Measurements from ENCODE around the gene TFB1M.

The TFB1M gene

DNA sequence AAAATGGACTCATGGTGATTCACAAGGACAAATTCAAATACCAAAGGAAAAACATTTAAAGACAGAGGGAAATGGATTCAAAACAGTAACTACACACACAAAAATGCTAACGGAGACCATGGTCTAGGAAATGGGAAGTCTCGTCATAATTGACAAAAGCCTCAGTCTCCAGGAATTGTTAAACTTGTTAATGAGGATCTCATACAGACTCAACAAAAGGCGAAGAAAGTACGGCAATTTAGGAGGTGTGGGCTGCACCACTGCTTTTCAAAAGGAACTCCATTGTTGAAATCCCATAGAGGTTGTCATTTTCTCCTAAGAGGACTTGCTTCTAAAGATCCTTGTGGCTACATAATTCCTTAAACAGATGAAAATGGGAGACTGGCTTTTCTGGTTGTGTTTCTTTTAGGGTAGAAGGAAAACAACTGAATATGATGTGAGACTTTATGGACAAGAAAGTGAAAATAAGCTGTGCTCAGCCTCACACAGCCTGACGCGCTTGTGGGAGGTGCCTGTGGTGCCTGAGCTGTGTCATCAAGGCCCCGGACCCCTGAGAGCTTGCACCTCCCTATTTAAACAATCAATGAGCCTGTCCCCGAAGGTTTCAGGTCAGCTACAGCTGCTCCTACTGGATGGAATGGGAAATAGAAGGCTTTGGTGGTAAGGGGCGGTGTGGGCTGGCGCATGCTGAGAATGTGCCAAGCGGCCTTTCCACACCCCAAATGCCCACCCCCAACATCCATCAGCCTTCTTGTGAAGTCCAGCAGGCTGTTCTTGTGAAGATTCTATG, 53.0 kb downstream of the TFB1M start:
- no peak for DNase-seq (ENCODE audit: low read depth)
- H3K4me3 ChIP-seq (ENCODE audit: low read depth, low read length): no peak overlapping the region
- TF ChIP-seq, protein P1, sequence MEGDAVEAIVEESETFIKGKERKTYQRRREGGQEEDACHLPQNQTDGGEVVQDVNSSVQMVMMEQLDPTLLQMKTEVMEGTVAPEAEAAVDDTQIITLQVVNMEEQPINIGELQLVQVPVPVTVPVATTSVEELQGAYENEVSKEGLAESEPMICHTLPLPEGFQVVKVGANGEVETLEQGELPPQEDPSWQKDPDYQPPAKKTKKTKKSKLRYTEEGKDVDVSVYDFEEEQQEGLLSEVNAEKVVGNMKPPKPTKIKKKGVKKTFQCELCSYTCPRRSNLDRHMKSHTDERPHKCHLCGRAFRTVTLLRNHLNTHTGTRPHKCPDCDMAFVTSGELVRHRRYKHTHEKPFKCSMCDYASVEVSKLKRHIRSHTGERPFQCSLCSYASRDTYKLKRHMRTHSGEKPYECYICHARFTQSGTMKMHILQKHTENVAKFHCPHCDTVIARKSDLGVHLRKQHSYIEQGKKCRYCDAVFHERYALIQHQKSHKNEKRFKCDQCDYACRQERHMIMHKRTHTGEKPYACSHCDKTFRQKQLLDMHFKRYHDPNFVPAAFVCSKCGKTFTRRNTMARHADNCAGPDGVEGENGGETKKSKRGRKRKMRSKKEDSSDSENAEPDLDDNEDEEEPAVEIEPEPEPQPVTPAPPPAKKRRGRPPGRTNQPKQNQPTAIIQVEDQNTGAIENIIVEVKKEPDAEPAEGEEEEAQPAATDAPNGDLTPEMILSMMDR (IDR thresholded peaks at IDR 0.05; ENCODE audit: low read depth, low read length): no peak
- TF ChIP-seq, protein P2, sequence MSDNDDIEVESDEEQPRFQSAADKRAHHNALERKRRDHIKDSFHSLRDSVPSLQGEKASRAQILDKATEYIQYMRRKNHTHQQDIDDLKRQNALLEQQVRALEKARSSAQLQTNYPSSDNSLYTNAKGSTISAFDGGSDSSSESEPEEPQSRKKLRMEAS (IDR thresholded peaks at IDR 0.05; ENCODE audit: low read depth, low read length): no peak
- TF ChIP-seq POLR2A (IDR thresholded peaks at IDR 0.05; ENCODE audit: extremely low read depth, insufficient read length): no peak
- no peak for TF ChIP-seq MYC (IDR thresholded peaks at IDR 0.05; ENCODE audit: low read depth, low read length)

DNA sequence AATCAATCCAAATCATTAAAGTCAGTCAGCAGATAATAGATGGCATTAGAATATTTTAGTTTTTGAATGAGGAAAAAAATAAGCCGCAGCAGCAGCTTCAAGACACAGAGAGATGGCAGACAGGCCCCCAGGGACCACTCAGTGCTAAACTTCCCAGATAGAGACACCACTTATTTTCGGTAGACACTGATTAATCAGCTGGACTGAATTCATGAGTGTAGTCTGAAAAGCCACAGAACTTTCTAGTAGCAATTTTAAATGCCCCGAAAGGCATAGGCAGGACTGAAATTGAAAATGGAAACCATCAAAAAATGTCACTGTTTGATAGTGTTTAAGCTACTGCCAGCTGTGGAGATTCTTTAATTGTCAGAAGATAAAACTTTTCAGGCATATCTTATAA, 53.6 kb downstream of the TFB1M start:
- TF ChIP-seq, protein P1 (IDR thresholded peaks at IDR 0.05; ENCODE audit: low read depth, low read length): no peak
- no peak for DNase-seq (ENCODE audit: low read depth)
- H3K4me3 ChIP-seq (ENCODE audit: low read depth, low read length): no peak overlapping the region

DNA sequence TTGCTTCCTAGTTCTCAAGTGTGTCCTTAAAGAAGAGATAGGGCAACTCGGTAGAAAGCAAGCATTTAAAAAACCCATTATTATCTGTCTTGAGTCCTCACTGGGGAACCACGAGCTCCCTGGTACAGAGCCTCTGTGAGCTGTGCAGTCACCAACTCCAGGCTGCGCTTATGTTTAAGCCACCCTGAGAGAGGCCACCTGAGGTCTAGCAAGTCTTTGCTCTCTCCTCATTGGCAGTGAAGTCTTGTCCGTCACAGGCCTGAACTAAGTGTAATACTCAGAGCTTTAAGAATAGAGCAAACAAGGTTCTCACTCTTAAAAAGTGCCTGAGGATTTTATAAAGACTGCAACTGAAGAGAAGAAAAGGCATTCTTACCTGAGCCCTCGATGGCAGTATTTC, 54.4 kb downstream of the TFB1M start:
- no peak for TF ChIP-seq POLR2A (IDR thresholded peaks at IDR 0.05; ENCODE audit: extremely low read depth, insufficient read length)
- TF ChIP-seq, protein P1 (IDR thresholded peaks at IDR 0.05; ENCODE audit: low read depth, low read length): no peak
- TF ChIP-seq MYC (IDR thresholded peaks at IDR 0.05; ENCODE audit: low read depth, low read length): no peak
- TF ChIP-seq, protein P2 (IDR thresholded peaks at IDR 0.05; ENCODE audit: low read depth, low read length): no peak
- no peak overlapping the region for H3K4me3 ChIP-seq (ENCODE audit: low read depth, low read length)
- no peak for DNase-seq (ENCODE audit: low read depth)

DNA sequence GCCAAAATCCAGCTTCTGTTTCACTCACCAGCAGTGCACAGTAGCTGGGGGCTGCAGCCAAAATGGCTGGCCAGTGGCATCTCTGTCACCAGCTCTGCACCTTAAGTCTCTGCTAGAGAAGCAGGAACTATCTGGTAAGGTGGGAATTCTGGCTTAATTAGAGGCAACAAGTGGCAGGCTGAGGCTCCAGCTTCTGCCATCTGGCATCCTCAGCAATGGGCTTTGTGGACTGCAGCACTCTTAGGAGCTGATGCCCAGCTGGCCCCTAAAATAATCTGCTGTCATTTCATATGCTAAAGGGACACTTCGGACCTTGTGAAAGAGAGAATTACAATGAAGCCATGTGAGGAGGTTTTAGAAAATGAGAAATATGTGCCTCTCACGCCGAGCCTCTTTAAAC, 55.1 kb downstream of the TFB1M start:
- DNase-seq (ENCODE audit: low read depth): no peak

DNA sequence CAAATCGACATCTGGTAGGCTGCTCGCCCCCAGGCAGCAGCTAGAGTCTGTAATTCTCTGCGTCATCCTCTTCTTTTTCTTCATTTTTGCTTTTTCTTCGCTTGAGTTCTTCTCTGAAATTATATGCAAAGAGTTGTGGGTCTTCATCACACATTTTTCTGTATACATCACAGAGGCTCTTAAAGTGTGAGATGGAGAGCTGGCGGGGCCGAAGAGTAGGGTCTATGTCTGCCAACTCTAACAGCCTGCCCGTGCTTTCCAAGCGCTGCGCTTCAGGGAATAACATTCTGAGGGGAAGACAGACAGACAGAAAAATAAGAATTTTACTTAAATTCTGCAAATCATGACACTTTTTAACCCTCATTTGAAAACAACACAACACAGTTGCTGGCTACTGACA, 56.5 kb downstream of the TFB1M start:
- TF ChIP-seq POLR2A (IDR thresholded peaks at IDR 0.05; ENCODE audit: extremely low read depth, insufficient read length): no peak
- TF ChIP-seq, protein P1 (IDR thresholded peaks at IDR 0.05; ENCODE audit: low read depth, low read length): no peak
- TF ChIP-seq MYC (IDR thresholded peaks at IDR 0.05; ENCODE audit: low read depth, low read length): no peak
- TF ChIP-seq, protein P2 (IDR thresholded peaks at IDR 0.05; ENCODE audit: low read depth, low read length): no peak
- H3K4me3 ChIP-seq (ENCODE audit: low read depth, low read length): no peak overlapping the region
- no peak for DNase-seq (ENCODE audit: low read depth)

More for the DNA sequence above, 55.1 kb downstream of the TFB1M start:
- H3K4me3 ChIP-seq (ENCODE audit: low read depth, low read length): no peak overlapping the region
- TF ChIP-seq, protein P2 (IDR thresholded peaks at IDR 0.05; ENCODE audit: low read depth, low read length): no peak
- TF ChIP-seq MYC (IDR thresholded peaks at IDR 0.05; ENCODE audit: low read depth, low read length) (no peak), POLR2A (IDR thresholded peaks at IDR 0.05; ENCODE audit: extremely low read depth, insufficient read length) (no peak)
- TF ChIP-seq, protein P1 (IDR thresholded peaks at IDR 0.05; ENCODE audit: low read depth, low read length): no peak
